Measurements from ENCODE around the gene KYNU. TPM values are rescaled to one million over a fixed set of nuclear protein-coding genes. Genes with fewer than 3 reads are reported as not detected.

The KYNU gene
- total RNA-seq, 1 donor from 2014 or later = 2.3 TPM

DNA sequence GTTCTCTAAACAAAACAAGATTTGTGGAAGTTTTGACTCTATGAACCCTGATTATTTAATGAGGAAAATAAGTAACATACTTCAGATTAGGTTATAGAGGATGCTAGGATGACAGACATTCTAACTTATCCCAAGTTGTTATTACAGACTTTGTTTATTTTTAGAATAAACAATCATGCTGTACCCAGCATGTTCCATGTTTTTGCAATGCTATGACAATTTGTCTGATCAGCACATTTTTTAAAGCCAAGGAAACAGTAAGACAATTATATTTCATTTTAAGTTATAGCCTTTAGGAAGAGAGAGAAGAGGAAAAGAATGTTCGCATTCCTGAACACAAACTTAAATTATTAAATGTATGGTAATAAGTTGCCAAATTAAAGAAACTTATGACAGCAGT lies 119.8 kb downstream of the KYNU start:
- Histone ChIP-seq H3K27ac (no peak overlapping the region), H3K9me3 (no peaks in the 10 kb centered on the region), H3K36me3 (no peaks in the 10 kb centered on the region), H3K4me1 (no peaks in the 10 kb centered on the region), H3K27me3 (no peaks in the 10 kb centered on the region), H3K4me3 (no peak overlapping the region)
- TF ChIP-seq, protein P1, sequence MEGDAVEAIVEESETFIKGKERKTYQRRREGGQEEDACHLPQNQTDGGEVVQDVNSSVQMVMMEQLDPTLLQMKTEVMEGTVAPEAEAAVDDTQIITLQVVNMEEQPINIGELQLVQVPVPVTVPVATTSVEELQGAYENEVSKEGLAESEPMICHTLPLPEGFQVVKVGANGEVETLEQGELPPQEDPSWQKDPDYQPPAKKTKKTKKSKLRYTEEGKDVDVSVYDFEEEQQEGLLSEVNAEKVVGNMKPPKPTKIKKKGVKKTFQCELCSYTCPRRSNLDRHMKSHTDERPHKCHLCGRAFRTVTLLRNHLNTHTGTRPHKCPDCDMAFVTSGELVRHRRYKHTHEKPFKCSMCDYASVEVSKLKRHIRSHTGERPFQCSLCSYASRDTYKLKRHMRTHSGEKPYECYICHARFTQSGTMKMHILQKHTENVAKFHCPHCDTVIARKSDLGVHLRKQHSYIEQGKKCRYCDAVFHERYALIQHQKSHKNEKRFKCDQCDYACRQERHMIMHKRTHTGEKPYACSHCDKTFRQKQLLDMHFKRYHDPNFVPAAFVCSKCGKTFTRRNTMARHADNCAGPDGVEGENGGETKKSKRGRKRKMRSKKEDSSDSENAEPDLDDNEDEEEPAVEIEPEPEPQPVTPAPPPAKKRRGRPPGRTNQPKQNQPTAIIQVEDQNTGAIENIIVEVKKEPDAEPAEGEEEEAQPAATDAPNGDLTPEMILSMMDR (IDR thresholded peaks at IDR 0.05) = no peak
- intact Hi-C loops (cut with DNase I) = no loop called here
- no peak for DNase-seq (ENCODE audit: low spot score in 2 of 2)

DNA sequence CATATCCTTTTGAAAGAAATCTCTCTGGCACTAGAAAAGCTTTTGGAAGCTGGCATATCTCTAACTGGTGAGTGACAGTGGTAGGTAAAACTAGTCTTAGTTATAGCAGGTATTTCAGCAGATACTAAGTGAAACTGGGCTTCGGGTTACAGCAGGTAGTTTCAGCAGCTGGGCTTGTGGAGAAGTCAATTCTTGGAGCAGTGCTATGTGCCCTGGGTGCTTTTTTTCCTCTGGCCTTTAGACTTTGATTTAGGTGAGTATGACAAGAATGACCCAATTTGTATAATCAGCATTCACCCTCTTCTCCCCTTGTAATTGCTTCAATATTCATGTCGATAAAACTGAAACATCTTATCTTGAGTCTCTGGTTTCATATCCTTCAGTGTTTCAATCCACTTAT lies 123.1 kb downstream of the KYNU start:
- Histone ChIP-seq H3K9me3 (no peaks in the 10 kb centered on the region), H3K27ac (no peak overlapping the region), H3K4me1 (no peaks in the 10 kb centered on the region), H3K27me3 (no peaks in the 10 kb centered on the region), H3K4me3 (no peak overlapping the region), H3K36me3 (no peaks in the 10 kb centered on the region)
- TF ChIP-seq, protein P1 (IDR thresholded peaks at IDR 0.05) = no peak
- no peak for DNase-seq (ENCODE audit: low spot score in 2 of 2)
- intact Hi-C loops (cut with DNase I) = no loop called here

DNA sequence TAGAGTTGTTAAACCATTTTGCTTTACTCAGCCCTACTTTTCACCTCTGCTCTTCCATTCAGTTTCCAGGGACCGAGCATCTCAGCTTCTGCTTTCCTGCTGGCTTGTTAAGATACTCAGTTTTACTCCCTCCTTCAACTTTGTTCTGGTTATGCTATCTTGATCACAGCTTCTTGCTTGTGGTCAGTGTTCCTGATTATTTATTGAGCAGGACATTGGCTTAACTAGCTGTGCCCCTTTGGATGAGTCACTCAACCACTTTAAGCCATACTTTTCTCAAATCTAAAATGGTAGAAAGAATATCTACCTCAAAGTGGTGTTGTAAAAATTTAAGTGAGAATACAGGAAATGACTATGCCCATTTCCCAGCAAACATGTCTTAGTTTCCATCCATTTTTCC lies 124.0 kb downstream of the KYNU start:
- Histone ChIP-seq H3K4me1 (no peaks in the 10 kb centered on the region), H3K27ac (no peak overlapping the region), H3K4me3 (no peak overlapping the region), H3K9me3 (no peaks in the 10 kb centered on the region), H3K36me3 (no peaks in the 10 kb centered on the region), H3K27me3 (no peaks in the 10 kb centered on the region)
- no peak for DNase-seq (ENCODE audit: low spot score in 2 of 2)
- intact Hi-C loops (cut with DNase I) = no loop called here
- TF ChIP-seq, protein P1 (IDR thresholded peaks at IDR 0.05) = no peak

DNA sequence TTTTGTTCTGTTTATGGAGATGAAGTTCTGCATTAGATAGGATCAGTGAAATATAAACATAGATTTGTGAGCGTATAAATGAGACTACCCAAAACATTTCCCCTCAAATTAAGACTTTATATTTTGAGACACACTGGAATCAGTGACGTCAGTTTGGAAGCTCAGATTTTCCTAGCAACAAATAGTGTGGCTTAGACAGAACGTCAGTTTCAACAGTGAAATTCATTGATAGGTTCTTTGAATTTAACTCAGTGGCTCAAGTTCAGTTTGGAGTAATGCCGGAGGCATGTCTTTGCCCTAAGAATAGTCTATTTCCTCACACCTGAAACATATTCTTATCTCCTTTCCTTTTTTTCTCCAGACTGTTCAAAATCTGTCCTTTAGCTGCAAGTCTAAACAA lies 138.2 kb downstream of the KYNU start:
- Histone ChIP-seq H3K27me3 (no peaks in the 10 kb centered on the region), H3K4me1 (no peaks in the 10 kb centered on the region), H3K27ac (no peak overlapping the region), H3K36me3 (no peaks in the 10 kb centered on the region), H3K4me3 (no peak overlapping the region), H3K9me3 (no peaks in the 10 kb centered on the region)
- TF ChIP-seq, protein P1 (IDR thresholded peaks at IDR 0.05) = no peak
- DNase-seq (ENCODE audit: low spot score in 2 of 2) = no peak
- intact Hi-C loops (cut with DNase I) = no loop called here

DNA sequence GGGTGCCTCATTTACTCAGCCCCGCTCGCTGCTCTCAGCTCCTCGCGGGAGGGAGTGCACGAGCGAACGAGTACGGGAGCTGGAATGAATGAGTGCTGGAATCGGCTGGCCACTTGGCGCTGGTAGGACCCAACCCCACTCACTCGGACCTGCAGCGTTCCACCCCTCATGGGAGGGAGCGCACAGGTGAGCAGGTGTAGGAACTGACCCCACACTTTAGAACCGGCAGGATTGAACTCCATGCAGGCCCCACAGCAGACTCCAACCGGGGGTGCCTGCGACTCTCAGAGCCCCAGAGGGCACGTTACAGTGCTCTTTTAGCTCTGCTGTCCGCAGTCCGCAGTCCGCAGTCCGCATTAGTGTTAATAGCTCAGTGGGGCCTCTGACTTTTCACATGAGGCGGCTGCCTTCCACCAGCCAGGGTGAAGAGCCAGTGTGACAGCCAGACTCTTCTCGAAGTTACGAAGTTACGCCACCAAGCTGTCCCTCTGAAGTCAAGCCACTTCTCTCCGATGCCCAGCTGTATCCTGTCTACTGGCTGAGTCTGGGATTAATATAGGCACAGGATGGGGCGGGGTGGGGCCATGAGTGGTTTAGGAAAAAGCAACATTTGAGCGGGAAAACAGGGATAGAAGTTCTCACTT lies 149.1 kb downstream of the KYNU start:
- Histone ChIP-seq H3K4me1 (no peaks in the 10 kb centered on the region), H3K27ac (no peak overlapping the region), H3K4me3 (no peak overlapping the region), H3K9me3 (no peaks in the 10 kb centered on the region), H3K27me3 (no peaks in the 10 kb centered on the region), H3K36me3 (no peaks in the 10 kb centered on the region)
- intact Hi-C loops (cut with DNase I) = no loop called here
- TF ChIP-seq, protein P1 (IDR thresholded peaks at IDR 0.05) = no peak
- no peak for DNase-seq (ENCODE audit: low spot score in 2 of 2)

DNA sequence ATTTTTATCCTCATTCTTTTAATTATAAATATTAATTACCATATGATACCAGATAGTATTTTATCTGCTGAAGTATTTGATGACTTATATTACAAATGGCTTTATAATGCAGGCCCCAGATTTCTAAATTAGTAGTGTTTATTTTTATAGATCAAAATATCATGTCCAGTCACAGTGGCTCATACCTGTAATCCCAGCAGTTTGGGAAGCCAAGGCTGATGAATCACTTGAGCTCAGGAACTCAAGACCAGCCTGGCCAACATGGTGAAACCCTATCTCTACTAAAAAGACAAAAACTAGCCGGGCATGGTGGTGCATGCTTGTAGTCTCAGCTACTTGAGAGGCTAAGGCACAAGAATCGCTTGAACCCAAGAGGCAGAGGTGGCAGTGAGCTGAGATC lies 151.7 kb downstream of the KYNU start:
- Histone ChIP-seq H3K4me1 (no peaks in the 10 kb centered on the region), H3K36me3 (no peaks in the 10 kb centered on the region), H3K27me3 (no peaks in the 10 kb centered on the region), H3K9me3 (no peaks in the 10 kb centered on the region), H3K27ac (no peak overlapping the region), H3K4me3 (no peak overlapping the region)
- DNase-seq (ENCODE audit: low spot score in 2 of 2) = no peak
- TF ChIP-seq, protein P1 (IDR thresholded peaks at IDR 0.05) = no peak
- intact Hi-C loops (cut with DNase I) = no loop called here
